Measurements from ENCODE around the gene MYO7A. TPM values are rescaled to one million over a fixed set of nuclear protein-coding genes. Genes with fewer than 3 reads are reported as not detected.

Gene MYO7A
- total and polyA plus RNA-seq, 2 of the 8 experiments (the other 6 are each of a cell fraction or from before 2014, with no cell fraction given): 1.5 to 1.9 TPM

- Histone ChIP-seq H3K23me2 (ENCODE audit: low read depth, low read length) (peaks cover 4% of the 10 kb centered on the region; the same call in 1 of the 2 replicates), H2BK20ac (ENCODE audit: low read length) (peak overlapping the region; percentile 61; the same call in 1 of the 2 replicates), H3K79me1 (ENCODE audit: low read depth, low read length) (no peaks in the 10 kb centered on the region), H3K36me3 (ENCODE audit: control insufficient read depth in 2 of 4, insufficient read depth in 4 of 4, low read length in 3 of 4) (no peaks in the 10 kb centered on the region), H4K91ac (replicated peaks; ENCODE audit: insufficient read length, low read length) (peak overlapping the region; percentile 85), H3K23ac (ENCODE audit: insufficient read length) (no peak overlapping the region), H3K9ac (replicated peaks in 1 of 4; ENCODE audit: extremely low read depth in 1 of 4, low read depth in 3 of 4, low read length in 3 of 4) (no peak overlapping the region), H3K4me1 (replicated peaks in 1 of 4; ENCODE audit: control insufficient read depth in 3 of 4, insufficient read depth in 4 of 4, low read length in 3 of 4) (peaks cover 16 to 40% (median 20%) of the 10 kb centered on the region in 4 experiments), H3K56ac (replicated peaks; ENCODE audit: insufficient read length, low read depth, low read length) (no peak overlapping the region), H2BK15ac (ENCODE audit: low read length) (peak overlapping the region; percentile 82; the same call in 1 of the 2 replicates), H2AFZ (ENCODE audit: low read length) (no peak overlapping the region), H3K4me2 (ENCODE audit: insufficient read depth in 1 of 2, low read depth in 2 of 2, low read length in 2 of 2) (no peak overlapping the region), H3K9me3 (ENCODE audit: insufficient read depth in 2 of 2, low read depth in 1 of 2, low read length in 1 of 2) (no peaks in the 10 kb centered on the region), H4K5ac (ENCODE audit: insufficient read length, low read depth, low read length) (no peak overlapping the region), H2BK5ac (ENCODE audit: low read depth, low read length) (no peak overlapping the region), H4K8ac (ENCODE audit: extremely low read depth, insufficient read depth, low read length) (no peak overlapping the region), H3K4me3 (ENCODE audit: extremely low read depth in 1 of 4, insufficient read depth in 2 of 4, low read depth in 3 of 4, low read length in 4 of 4) (no peak overlapping the region), H2BK12ac (ENCODE audit: low read depth, low read length) (peak overlapping the region; percentile 94; the same call in 1 of the 2 replicates), H3K27ac (ENCODE audit: low read depth, low read length) (no peak overlapping the region), H2BK120ac (replicated peaks; ENCODE audit: low read depth, low read length) (no peak overlapping the region), H3K79me2 (ENCODE audit: control insufficient read depth in 1 of 2, insufficient read depth in 2 of 2, low read length in 2 of 2) (no peaks in the 10 kb centered on the region), H3K27me3 (replicated peaks in 1 of 4; ENCODE audit: control insufficient read depth in 3 of 4, extremely low read depth in 1 of 4, insufficient read depth in 3 of 4, low read length in 3 of 4) (peaks cover 0 to 3% (median 0%) of the 10 kb centered on the region in 4 experiments; a peak in 1 of 7 replicates), H3K4ac (replicated peaks; ENCODE audit: insufficient read length, low read depth, low read length) (peak overlapping the region; percentile 4), H3K18ac (ENCODE audit: extremely low read depth, low read length) (no peak overlapping the region; the same call in 1 of the 2 replicates), H4K20me1 (replicated peaks in 1 of 2; ENCODE audit: control insufficient read depth in 1 of 2, insufficient read depth in 2 of 2, low read length in 2 of 2) (no peaks in the 10 kb centered on the region), H3K14ac (ENCODE audit: insufficient read length) (no peak overlapping the region), H2AK5ac (ENCODE audit: low read depth, low read length) (no peak overlapping the region; the same call in 1 of the 2 replicates)
- CTCF ChIA-PET (ENCODE audit: partially characterized antibody): interaction anchor here (0.6 to 15.1 kb wide), 5 partner anchors 12 to 285 kb away, joined by 3 to 187 read pairs (median 6); partner anchors contain the start of gene MYO7A
- FAIRE-seq: no peak
- WGBS, 2 experiments (ENCODE audit: extremely low coverage in 1 of 2, insufficient coverage in 1 of 2, insufficient read length in 1 of 2, insufficient replicate concordance in 2 of 2, low coverage in 1 of 2, low lambda C conversion rate in 2 of 2, missing lambda C conversion rate in 1 of 2): 90% methylated on average over 9 of the region's 9 CpGs; no CpG with 5 or more reads in 1 of the 2 experiments
- POLR2A ChIA-PET (ENCODE audit: partially characterized antibody): interaction anchor here (3.8 kb wide), 1 partner anchor 29 kb away, joined by 14 read pairs; no protein-coding TSS in a partner anchor
- DNase-seq (ENCODE audit: low read depth in 1 of 2, low spot score in 2 of 2): no peak
- no peak for TF ChIP-seq SRF (IDR thresholded peaks at IDR 0.05; ENCODE audit: low read depth, low read length)
- TF ChIP-seq JUND (IDR thresholded peaks at IDR 0.05; ENCODE audit: low read length): no peak
- TF ChIP-seq BRCA1 (IDR thresholded peaks at IDR 0.05; ENCODE audit: low read depth, low read length): no peak
- no peak for TF ChIP-seq RXRA (IDR thresholded peaks at IDR 0.05; ENCODE audit: insufficient read depth, low read depth, low read length)
- TF ChIP-seq POLR2A (IDR thresholded peaks at IDR 0.05; ENCODE audit: control extremely low read depth in 1 of 2, low read depth in 2 of 2, low read length in 2 of 2): no peak
- TF ChIP-seq CREB1 (IDR thresholded peaks at IDR 0.05): no peak
- TF ChIP-seq KDM4A (IDR thresholded peaks at IDR 0.05; ENCODE audit: low read depth, low read length, severe bottlenecking): no peak
- no peak for TF ChIP-seq CHD2 (IDR thresholded peaks at IDR 0.05; ENCODE audit: low read length)
- no peak for TF ChIP-seq NANOG (IDR thresholded peaks at IDR 0.05; ENCODE audit: insufficient read depth, low read depth, low read length, poor library complexity, severe bottlenecking)
- no peak for TF ChIP-seq HDAC2 (IDR thresholded peaks at IDR 0.05; ENCODE audit: borderline replicate concordance in 1 of 2, low read depth in 2 of 2, low read length in 2 of 2)
- no peak for TF ChIP-seq ASH2L (IDR thresholded peaks at IDR 0.05; ENCODE audit: low read length)
- TF ChIP-seq, protein P1, sequence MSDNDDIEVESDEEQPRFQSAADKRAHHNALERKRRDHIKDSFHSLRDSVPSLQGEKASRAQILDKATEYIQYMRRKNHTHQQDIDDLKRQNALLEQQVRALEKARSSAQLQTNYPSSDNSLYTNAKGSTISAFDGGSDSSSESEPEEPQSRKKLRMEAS (IDR thresholded peaks at IDR 0.05): no peak
Observed at GRCh38 chr11:77176996-77177395, 49.0 kb downstream of the MYO7A start.
